B cell (primary cell): ENCODE results near the gene PLSCR3. TPM values are rescaled to one million over a fixed set of nuclear protein-coding genes. Genes with fewer than 3 reads are reported as not detected.

Experiments
- ATAC-seq: fragments of 200-7000 bp; cut with Tn5 transposase; one replicate; pipeline ENCODE4 v1.10.0; 2021; ENCODE audit warnings: low read depth, mild to moderate bottlenecking, moderate number of reproducible peaks, moderate library complexity
- CTCF ChIA-PET: fragments of 350-600 bp; sonication (Branson Sonifier 250); formaldehyde crosslinking; loops from one replicate; lab custom pipeline; 2021; ENCODE audit warnings: antibody characterized with exemption, inconsistent platforms; lab: Charles Lee
- POLR2A ChIA-PET: fragments of 350-600 bp; sonication (Branson Sonifier 250); formaldehyde crosslinking; loops from one replicate; lab custom pipeline; 2021; ENCODE audit warnings: antibody characterized with exemption; lab: Charles Lee
- DNase-seq: peaks from one replicate; pipeline ENCODE4 v3.0.0; 2013
- H2AFZ ChIP-seq: 2 replicates; pipeline ENCODE4 v1.6.1; 2012; ENCODE audit warnings: mild to moderate bottlenecking, low read depth, low read length; ENCODE audit not compliant: insufficient read depth, poor library complexity, severe bottlenecking
- H3K27ac ChIP-seq, 2 donors: 1 replicate in 1 of 2; 2 replicates in 1 of 2; pipeline ENCODE4 v1.5.1; 2012 to 2013; ENCODE audit warnings: low read length in 2 of 2, mild to moderate bottlenecking in 2 of 2, moderate library complexity in 1 of 2
- H3K27me3 ChIP-seq, 4 experiments: fragments of 200-600 bp in 1 of 4; sonication (generic) in 1 of 4; replicated peaks in 1 of 4; 1 replicate in 2 of 4; 2 replicates in 2 of 4; pipeline versions ENCODE4 v1.6.1 to v1.7.0; 2013 to 2016; ENCODE audit warnings: low read length in 3 of 4, mild to moderate bottlenecking in 2 of 4, mixed read lengths in 1 of 4, moderate library complexity in 1 of 4; ENCODE audit not compliant: insufficient read depth in 4 of 4, control insufficient read depth in 3 of 4; ENCODE audit errors: control extremely low read depth in 1 of 4
- H3K36me3 ChIP-seq, 2 experiments: replicated peaks in 1 of 2; 1 replicate in 1 of 2; 2 replicates in 1 of 2; pipeline versions ENCODE4 v1.6.1 to v1.7.1; 2013; ENCODE audit warnings: low read length in 1 of 2; ENCODE audit not compliant: insufficient read depth in 2 of 2, control insufficient read depth in 1 of 2; ENCODE audit errors: control extremely low read depth in 1 of 2, extremely low read depth in 1 of 2
- H3K4me1 ChIP-seq, 2 donors: fragments of 200-600 bp in 1 of 2; sonication (generic) in 1 of 2; 1 replicate in 1 of 2; 2 replicates in 1 of 2; pipeline versions ENCODE4 v1.5.1 to v1.6.1; 2013 to 2017; ENCODE audit warnings: low read length in 2 of 2; ENCODE audit not compliant: control insufficient read depth in 2 of 2, insufficient read depth in 2 of 2
- H3K4me2 ChIP-seq: replicated peaks from 2 replicates; pipeline ENCODE3; 2012; ENCODE audit warnings: mild to moderate bottlenecking, low read depth, low read length; ENCODE audit not compliant: poor library complexity, severe bottlenecking
- H3K4me3 ChIP-seq, 5 experiments: fragments of 200-600 bp in 1 of 5; sonication (generic) in 1 of 5; 1 replicate in 3 of 5; 2 replicates in 2 of 5; pipeline versions ENCODE4 v1.5.1 to v1.7.0; 2011 to 2016; ENCODE audit warnings: low read length in 4 of 5, mild to moderate bottlenecking in 4 of 5, low read depth in 2 of 5, control low read depth in 1 of 5, moderate library complexity in 1 of 5; ENCODE audit not compliant: insufficient read depth in 1 of 5; ENCODE audit errors: control extremely low read depth in 1 of 5, extremely low read depth in 1 of 5
- H3K79me2 ChIP-seq: fragments of 200-600 bp; sonication (generic); one replicate; pipeline ENCODE4 v1.6.0; 2016; ENCODE audit warnings: low read length; ENCODE audit not compliant: control insufficient read depth, insufficient read depth
- H3K9ac ChIP-seq: fragments of 200-600 bp; sonication (generic); 2 replicates; pipeline ENCODE4 v1.6.1; 2017; ENCODE audit warnings: mild to moderate bottlenecking, low read length, moderate library complexity
- H3K9me3 ChIP-seq, 3 donors: one replicate each; pipeline versions ENCODE4 v1.6.1 to v1.7.1; 2013; ENCODE audit warnings: low read length in 2 of 3; ENCODE audit not compliant: control insufficient read depth in 2 of 3, insufficient read depth in 1 of 3; ENCODE audit errors: control extremely low read depth in 1 of 3
- H4K20me1 ChIP-seq: 2 replicates; pipeline ENCODE4 v1.6.0; 2012; ENCODE audit warnings: mild to moderate bottlenecking, low read length; ENCODE audit not compliant: insufficient read depth, control insufficient read depth, poor library complexity, severe bottlenecking
- H3K27ac Mint-ChIP-seq: one replicate; pipeline ENCODE4 v1.8.0; 2021; ENCODE audit warnings: mixed read lengths
- H3K27me3 Mint-ChIP-seq: one replicate; pipeline ENCODE4 v1.8.0; 2021; ENCODE audit warnings: mixed read lengths
- H3K4me1 Mint-ChIP-seq: one replicate; pipeline ENCODE4 v1.8.0; 2021; ENCODE audit warnings: mixed read lengths
- H3K4me3 Mint-ChIP-seq: one replicate; pipeline ENCODE4 v1.8.0; 2021; ENCODE audit warnings: mixed read lengths
- H3K9me3 Mint-ChIP-seq: one replicate; pipeline ENCODE4 v1.8.0; 2022; ENCODE audit warnings: mixed read lengths; ENCODE audit not compliant: insufficient read depth
- CTCF ChIP-seq: fragments of 200-600 bp; IDR thresholded peaks from one replicate; pipeline ENCODE4 v1.8.0; 2022; ENCODE audit warnings: antibody characterized with exemption, mild to moderate bottlenecking
- EZH2 ChIP-seq: IDR thresholded peaks from 2 replicates; pipeline ENCODE4 v1.6.1; 2012; ENCODE audit warnings: borderline replicate concordance, low read depth, mild to moderate bottlenecking, moderate library complexity, low read length; ENCODE audit not compliant: insufficient read depth, poor library complexity, severe bottlenecking
- WGBS: methylation state at CpG from one replicate; pipeline ENCODE4 v1.1.5; 2013; ENCODE audit warnings: missing lambda C conversion rate; ENCODE audit not compliant: insufficient coverage; 5-methylcytosine and 5-hydroxymethylcytosine counted together
- intact Hi-C: fragments of 100-400 bp; cut with micrococcal nuclease; formaldehyde crosslinking; loops from one replicate; pipeline ENCODE4 v1.10.0; 2022
- polyA plus RNA-seq: library from polyadenylated mRNA; depleted of rRNA; stranded (reverse); fragments of >200 nt; gene quantifications from 2 replicates; pipeline ENCODE4 v1.2.3, GENCODE V29; 2012
- total RNA-seq, 2 donors: library from RNA; stranded (reverse); fragments of 120-200 nt in 1 of 2; gene quantifications; 1 replicate in 1 of 2; 2 replicates in 1 of 2; pipeline versions ENCODE4 v1.2.3 to v1.2.4, GENCODE V29; 2013 to 2022

Gene PLSCR3
- total and polyA plus RNA-seq, 2 donors (not counting 1 experiment from before 2014, with no cell fraction given) = 31.6 to 122 TPM

- peaks cover 8 to 61% of the 10 kb centered on the region in 2 experiments for H3K36me3 ChIP-seq
- no peak overlapping the region for H3K4me2 ChIP-seq
- Mint-ChIP-seq H3K9me3 (no peaks in the 10 kb centered on the region), H3K27ac (no peak overlapping the region), H3K4me1 (peaks cover 21% of the 10 kb centered on the region), H3K4me3 (no peak overlapping the region), H3K27me3 (no peaks in the 10 kb centered on the region)
- 93% methylated on average over 16 of the region's 19 CpGs for WGBS
- intact Hi-C loops = no loop called here
- DNase-seq (peak; percentile 13), ATAC-seq (no peak)
- H3K27me3 ChIP-seq = no peaks in the 10 kb centered on the region
- no peak overlapping the region for H3K9ac ChIP-seq
- no peak overlapping the region for H2AFZ ChIP-seq
- no peak overlapping the region for H3K27ac ChIP-seq
- peaks cover 10 to 19% of the 10 kb centered on the region in 2 donors for H3K4me1 ChIP-seq
- CTCF ChIA-PET = interaction anchor here (1.1 to 4.6 kb wide), 7 partner anchors 11 to 302 kb away, joined by 3 to 42 read pairs (median 7); partner anchors contain the start of genes ACAP1 and SLC2A4
- H3K9me3 ChIP-seq = no peaks in the 10 kb centered on the region
- TF ChIP-seq EZH2 (no peak), CTCF (no peak)
- peaks cover 39% of the 10 kb centered on the region for H4K20me1 ChIP-seq
- H3K79me2 ChIP-seq = peaks cover 24% of the 10 kb centered on the region
- H3K4me3 ChIP-seq = no peak overlapping the region
- POLR2A ChIA-PET = interaction anchor here (0.5 to 1.3 kb wide), 4 partner anchors 11 to 178 kb away, joined by 3 to 6 read pairs (median 4); partner anchors contain the start of gene ACAP1
These were observed 46.5 kb downstream of the PLSCR3 start for GRCh38 chr17:7347630-7348477.
